Measurements from ENCODE around the gene ZDHHC20.

ZDHHC20 gene

DNA sequence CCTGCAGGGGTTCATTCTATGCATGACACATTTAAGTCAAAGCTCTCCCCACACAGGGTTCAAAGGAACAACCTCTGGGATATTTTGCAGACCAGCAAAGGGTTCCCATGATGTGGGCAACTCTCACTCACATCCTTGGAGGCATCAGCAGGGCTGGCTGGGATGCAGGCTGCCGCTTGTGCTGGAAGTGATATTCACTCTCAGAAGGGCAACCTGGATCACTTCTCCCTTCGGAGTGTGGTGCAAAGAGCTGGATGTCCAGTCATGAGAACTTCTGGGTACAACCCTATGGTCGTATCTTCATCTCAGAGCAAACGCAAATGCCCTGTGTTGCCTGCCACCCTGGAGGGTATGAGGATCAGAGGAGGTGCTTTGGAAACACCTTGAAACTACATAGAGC lies 98.6 kb downstream of the ZDHHC20 start:
- DNase-seq, result no peak

DNA sequence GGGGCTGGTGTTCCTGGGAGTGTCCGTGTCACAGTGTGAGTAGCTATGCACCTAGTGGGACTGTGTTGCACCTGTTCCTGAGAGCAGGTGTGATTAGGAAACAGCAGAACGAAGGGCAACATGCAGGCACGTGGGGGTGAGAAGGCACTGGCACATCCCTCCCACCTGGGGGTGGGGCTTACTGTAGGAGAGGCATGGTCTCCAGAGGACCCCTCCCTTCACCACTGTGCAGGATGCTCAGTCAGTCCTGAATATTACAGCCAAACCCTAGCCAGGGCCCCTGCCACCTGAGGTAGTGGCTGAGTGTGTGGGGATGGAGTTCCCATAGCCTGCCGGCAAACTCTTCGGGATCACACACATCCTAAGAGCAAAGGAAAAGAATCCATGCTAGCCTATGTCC lies 99.2 kb downstream of the ZDHHC20 start:
- DNase-seq, result no peak

DNA sequence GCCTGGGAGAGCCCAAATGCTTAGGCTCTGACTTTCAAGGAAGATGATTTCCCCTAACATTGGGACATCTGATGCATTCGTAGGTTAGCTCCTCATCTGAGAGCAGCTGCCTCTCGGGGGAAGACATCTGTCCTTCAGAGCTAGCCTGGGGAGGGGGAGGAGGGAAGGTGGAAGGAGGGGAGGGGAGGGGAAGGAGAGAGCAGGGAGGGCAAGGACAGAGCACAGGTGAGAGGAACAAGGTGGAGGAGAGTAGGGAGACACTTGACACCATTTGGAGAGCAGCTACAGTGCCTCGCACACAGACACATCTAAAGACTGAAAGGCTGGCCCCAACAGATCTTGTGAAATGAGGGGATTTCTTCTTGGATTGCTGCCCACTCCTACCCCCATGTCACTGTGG lies 103.8 kb downstream of the ZDHHC20 start:
- no peak for DNase-seq

DNA sequence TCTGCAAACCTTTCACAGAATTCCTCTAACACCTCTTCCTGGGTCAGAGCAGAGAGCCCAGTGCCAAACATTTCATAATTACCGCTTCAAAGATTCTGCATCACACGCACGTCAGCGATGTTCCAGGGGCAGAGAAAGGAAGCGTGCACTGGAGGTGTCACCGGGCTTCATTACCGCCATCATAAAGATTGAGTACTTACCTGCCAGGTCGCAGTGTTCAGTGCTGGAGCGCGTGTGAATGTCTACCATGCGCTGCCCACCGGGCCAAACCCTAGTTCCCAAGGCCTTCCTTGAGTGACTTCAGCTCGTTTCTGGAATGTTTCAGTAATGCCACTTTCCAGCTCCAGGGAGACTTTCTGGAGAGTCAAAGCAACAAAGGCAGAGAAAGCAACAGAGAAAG lies 104.4 kb downstream of the ZDHHC20 start:
- DNase-seq, result no peak

DNA sequence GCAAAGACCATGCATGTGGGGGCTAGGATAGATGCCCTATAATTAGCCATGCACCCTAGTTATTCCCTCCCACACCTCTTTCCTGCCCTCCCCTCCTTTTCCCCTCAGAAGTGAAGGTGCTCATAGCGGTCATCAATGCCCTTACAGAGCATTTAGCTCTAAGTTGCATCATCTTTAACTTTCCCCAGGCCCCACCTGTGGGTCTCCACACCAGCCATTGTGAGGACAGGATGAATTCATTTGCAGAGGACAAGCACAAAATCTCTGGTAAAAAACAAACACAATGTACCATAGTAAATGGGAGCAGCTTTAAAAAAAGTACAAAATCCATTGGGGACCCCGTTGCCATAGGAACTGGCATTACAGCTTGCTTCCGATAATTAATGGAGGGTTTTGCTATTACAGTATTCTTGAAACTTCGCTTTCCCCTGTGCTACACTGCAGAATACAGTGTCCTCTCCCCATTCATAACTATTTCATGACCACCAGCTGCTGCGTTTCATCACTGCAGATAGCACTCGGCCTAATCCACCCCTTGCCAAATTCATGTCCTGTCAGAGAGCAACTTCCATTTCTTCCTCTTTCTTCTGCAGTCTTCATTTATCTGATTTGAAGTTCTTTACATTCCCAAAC lies 110.5 kb downstream of the ZDHHC20 start:
- DNase-seq, result no peak

DNA sequence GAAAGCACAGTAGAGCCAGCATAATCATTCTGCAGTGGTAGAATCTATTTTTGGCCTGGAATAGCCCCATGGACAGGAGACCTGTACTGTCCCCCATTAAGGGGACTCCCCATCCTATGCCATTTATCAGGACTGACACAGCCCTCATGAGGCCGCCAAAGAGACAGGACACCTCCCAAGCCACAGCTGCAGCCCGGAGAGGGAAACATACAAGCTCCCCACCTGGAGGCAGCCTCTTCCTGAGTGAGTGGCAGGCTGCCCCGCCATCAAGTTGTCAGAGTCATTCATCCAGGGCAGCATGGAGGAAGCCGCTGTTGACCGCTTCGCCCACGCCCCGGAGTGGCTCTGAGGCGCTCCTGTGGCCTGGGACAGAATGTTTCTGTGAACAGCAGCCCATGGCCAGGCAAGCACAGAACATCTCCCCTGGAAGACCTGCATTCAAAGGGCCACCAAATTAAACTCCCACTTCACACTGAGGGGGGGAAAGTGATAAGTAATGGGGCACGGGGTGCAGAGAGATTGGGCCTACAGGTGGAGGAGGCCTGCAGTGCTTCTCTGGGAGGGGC lies 111.3 kb downstream of the ZDHHC20 start:
- no peak for DNase-seq

DNA sequence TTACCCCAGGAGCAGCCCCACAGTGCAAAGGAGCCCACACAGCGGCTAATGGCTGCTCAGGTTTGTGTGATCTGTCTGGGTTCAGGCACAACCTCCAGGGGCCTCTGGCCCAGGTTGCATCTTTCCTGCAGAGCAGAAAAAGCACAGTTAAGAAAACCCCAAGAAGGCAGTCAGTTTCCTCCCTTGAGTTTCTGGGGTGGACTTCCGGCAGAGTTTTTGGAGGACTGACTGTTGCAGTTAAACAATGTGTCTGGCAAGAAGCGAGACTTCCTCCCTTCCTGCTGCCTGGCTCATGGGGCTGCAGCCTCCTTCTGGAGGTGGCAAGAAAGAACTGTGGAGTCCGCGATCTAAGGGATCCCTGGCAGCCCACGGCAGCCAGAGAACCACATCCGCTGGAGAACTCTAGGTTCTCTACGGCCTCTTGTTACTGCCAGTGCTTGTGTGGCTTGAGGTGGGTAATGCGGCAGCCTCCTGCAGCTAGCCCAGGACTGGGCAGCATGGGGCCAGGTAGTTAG lies 114.4 kb downstream of the ZDHHC20 start:
- DNase-seq, result no peak

DNA sequence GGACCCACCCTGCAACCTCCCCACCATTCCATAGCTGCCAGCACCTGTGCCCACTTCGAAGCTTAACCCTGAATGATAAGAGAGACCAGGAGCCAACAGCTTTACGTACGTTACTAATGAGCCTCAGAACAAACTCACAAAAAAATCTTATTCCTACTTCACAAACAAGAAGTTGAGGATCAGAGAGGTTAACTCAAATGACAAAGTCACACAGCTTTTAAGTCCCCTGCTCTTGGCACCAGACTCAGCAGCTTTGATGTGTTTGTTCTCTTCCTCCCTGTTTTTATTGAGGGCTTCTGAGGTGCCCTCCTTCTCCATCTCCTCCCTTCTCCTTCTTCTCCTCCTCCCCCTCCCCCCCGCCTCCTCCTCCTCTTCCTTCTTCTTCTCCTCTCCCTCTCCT lies 115.4 kb downstream of the ZDHHC20 start:
- DNase-seq, result no peak

DNA sequence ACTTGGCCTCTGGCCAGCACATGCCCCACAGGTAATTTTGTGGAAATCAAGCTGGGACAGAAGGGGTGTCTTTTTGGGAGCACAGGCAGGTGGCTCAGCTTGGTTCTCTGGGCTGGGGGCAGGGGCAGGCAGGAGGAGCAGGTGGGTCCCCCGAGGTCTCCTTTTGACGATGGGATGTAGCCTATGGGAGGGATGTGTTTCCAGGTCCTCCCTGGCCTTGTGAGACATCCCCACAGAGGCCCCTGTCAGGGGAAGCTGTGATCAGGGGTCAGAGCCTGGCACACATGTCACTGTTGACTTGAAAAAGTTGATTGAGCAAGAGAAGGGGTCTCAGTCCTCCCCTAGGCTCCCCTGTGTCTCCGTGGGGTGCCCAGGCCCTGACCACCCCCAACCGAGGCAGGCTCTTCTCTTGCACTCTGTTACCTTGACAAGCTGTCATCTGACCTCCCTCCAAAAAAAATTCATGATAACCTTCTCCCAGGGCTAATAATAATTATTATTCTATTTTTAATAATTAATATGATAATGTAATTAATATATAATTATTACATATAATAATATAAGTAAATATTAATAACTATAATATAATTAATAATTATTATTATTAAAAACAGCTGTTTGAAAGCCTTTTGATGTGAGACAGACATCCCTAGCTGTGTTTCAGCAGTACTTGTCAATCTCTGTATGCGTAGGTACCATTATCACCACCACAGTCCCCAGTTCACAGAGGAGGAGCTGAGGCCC lies 116.2 kb downstream of the ZDHHC20 start:
- no peak for DNase-seq

DNA sequence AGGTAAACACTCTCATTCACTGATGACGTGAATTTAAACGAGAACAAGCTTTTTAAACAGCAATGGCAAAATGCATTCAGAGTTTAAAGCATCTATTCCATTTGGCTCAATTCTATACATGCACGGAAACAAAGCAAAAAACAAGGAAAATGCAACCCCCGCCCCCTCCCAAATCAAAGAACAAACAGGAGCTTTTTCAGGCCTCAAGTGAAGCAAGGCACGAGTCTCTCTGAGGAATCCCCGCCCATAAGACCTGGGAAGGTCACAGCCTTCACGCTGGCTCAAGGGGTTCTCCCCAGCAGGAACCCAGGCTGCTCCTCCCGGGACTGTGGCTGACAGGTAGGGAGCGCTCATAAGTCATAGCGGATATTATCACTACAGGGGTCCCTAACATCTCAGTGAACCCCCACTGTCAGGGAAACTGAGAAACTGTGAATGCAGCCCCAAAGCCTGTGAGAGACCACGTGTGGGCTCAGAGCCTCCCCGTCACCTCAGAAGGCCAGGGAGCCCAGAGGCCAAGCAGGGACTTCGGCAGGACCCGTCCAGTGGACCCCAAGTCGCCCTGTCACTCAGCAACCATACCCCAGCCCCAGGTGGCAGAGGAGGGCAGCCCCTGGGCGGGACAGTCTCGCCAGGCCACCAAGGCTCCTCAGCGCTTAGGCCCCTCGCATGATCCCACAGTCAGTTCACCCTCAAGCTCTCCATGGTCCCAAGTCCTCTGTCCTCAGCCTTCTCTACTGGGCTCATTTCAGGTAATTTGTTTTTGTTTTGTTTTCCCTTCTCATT lies 117.3 kb downstream of the ZDHHC20 start:
- DNase-seq, result no peak

DNA sequence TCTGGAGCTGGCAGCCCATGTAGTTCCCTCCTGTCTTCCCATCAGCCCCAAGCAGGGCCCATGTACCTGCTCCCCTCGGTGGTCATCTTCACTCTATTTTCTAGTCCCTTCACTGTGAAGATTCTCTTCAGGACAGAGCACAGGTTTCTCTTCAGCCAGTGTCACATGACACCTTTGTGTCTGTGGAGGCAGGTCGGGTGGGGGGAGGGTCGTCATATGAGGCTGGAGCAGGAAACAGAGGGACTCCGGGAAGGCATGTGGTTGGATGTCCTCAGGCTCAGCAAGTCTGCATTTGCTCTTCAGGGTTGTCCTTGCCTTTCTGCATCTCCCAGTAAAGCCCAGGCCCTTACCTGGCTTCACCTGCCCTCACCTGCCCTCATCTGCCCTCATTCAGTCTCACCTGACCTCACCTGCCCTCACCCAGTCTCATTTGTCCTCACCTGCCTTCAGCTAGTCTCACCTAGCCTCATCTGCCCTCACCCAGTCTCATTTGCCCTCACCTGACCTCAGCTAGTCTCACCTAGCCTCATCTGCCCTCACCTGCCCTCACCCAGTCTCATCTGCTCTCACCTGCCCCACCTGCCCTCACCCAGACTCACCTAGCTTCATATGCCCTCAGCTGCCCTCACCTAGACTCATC lies 120.3 kb downstream of the ZDHHC20 start:
- peak; percentile 91 for DNase-seq

DNA sequence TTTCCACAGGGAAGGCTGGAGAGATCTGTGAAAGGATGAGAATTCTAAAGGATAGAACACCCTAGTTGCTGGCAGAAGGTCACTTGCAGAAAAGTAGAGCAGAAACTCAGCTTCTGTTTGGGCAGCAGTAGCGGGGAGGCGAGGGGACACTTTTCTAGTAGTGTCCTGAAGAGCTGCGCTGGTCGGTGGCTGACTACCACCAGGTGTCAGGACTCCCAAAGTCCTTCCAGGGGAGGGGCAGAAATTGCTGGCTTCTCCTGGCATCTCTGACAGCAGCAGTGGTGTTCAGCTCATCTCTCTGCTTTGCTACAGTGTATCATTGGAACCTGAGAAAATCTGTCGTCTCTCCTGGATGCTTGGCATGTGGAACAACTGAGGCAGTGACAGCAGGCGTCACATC lies 120.9 kb downstream of the ZDHHC20 start:
- no peak for DNase-seq

DNA sequence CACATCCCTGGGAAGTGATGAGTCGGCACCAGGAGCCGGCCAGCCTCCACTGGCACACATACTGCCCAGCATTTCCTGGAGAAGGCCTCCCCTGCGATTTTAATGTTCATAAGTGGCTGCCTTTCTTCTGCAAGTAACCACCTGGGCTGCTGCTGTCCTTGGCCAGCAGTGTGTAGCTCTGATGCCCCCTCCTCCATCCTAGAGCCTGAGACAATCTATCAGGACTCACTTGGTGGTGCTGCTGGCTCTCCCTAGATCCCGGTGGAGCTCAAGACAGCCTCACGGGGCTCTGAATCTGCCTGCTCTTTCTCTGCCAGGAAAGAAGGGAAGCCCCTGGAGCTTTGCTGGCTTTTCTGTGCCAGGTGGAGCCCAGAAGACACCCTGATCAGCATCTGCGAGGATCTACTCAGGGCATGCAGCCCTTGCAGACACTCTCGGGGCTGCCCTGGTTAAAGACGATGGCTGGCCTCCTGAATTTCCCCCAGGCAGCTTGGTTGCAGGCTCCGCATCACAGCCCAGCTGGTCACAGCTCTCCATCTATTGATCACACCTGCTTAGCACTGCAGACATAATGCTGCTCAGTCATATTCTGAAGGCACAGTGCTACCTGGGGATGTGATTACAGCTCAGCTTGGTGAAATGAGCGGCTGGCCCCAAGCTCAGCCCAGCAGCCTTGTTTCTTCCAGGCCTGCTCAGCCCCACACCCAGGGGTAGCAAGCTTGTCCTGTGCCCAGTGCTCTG lies 122.3 kb downstream of the ZDHHC20 start:
- DNase-seq, result peak; percentile 38

DNA sequence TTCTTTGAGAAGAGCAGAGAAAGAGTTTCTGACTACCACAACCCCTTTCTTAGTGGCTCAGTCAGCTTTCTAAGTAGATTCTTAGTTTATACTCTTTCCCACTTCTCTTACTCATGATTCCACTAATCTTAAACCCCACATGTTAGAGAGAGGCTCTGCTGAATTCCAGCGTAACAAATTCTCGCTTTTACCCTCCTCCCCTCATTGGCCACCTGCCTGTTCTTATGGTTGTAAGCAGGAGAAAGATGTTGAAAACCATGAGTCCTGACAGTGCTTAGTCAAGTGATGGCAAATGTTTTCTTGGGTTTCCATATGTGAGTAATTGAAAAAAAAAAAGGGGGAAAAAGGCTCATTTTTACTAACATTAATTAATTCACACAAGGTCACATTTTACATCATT lies 125.9 kb downstream of the ZDHHC20 start:
- no peak for DNase-seq

DNA sequence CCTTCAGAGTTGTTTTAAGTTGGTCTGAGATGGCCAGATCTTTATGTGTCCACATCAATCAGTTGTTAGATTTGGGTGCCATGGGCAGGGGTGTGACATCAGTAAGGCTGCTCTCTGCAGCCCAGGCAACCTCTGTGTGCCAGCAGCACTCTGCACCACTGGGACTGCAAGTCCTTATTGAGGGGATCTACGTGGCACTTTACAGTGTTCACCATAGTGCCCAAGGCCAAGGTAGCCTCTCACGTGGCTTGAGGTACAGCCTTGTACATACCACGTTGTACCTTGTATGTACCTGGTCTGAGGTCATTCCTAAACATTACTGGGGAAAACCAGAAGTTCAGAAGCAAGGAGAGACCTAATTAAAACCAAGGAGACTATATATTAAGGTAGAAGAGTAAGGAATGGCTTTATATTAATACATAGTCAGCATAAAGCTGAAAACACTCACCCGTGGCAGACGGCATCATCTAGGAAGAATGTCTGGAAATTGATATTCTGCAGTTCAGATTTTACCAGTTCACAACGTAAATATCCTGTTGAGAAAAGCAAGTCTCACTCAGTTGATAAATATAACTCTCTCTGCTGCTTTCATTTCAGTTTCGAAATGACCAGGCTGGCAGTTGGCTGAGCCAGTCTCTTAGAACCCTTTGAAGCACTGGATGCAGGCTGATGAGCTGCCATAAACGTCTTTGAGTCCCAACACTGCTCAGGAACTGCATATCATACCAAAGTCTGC lies 128.8 kb downstream of the ZDHHC20 start:
- no peak for DNase-seq

DNA sequence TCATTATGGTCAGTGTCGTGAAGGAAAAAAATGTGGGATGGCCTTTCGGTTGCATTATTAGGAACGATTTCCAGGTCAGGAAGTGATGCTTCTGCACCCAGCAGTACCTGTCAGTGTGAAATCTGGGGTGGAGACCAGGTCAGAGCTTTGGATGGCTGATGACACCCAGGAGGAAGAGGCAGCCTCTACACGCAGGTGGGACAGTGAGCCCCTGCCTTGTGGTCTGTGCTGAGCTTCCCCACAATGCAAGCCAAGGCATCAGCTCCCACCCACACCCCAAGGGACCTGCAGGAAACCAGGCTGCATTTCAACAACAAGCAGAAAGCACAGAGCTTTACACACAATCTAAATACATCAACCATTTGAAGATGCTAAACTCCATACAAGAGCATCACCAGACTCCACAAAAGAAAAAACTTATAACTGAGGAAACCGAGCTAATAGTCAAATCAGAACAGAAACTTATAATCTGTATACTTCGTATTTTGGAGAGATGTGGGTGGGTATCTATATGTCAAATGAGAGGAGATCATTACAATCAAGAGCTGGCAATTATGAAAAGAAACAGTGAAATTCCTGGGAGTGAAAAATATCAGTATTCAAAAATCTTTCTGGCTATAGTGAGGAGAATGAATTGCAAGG lies 130.1 kb downstream of the ZDHHC20 start:
- DNase-seq, result no peak

DNA sequence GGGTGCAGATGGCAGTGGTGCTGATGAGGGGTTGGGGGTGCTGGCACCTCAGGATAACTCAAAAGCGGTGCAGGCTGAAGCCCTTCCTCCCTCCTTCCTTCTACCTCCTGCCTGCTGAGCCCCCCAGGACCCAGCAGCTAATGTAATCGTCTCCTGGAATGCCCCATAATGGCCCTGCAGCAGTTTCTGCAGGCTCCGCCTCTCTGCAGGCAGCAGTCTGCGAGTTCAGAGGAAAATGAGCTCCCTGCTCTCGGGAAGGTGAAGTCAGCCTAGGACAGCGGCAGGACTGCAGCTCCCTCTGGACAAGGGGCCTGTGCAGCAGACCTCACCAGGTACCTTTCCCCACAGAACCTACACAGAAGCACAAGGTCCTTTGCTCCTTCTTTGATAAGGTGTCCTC lies 130.9 kb downstream of the ZDHHC20 start:
- no peak for DNase-seq

DNA sequence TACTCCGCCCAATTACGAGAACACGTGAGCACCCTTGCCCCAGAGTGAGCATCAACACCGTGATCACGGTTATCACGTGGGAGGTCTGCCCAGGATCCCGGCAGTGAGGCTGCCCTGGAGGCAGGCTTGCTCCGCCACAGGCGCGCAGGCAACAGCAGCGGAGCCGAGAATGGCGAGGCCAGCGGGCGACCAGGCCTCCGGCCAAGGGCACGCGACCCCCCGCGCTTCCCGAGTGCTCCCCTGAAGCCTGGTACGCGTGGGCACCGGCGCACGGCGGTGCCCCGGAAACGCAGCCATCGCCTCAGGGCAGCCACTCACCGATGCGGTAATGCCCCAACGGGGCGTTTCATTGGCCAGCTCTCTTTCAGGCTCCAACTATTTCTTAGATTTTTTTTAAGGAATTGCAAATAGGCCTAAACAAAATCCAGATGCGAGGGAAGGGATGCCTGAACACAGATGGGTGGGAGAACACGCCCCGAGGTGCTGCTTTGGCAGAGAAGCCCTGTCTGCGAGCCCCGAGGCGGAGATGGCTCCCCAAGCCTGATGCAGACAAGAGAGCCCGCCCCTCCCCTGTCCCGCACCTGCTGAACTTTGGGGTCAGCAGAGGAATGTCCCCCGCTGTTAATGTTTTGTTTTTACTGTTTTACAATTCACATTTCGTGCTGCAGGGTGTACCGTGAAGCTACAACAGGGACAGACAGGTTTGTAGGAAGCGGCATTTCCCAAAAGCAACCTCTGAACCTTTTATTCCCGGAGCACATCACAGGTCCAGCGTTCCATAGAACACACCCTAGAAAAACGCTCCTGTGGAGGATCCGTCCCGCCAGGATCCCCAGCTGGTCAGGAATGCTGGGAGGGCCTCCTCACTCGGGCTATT lies 132.7 kb downstream of the ZDHHC20 start:
- DNase-seq, result no peak

DNA sequence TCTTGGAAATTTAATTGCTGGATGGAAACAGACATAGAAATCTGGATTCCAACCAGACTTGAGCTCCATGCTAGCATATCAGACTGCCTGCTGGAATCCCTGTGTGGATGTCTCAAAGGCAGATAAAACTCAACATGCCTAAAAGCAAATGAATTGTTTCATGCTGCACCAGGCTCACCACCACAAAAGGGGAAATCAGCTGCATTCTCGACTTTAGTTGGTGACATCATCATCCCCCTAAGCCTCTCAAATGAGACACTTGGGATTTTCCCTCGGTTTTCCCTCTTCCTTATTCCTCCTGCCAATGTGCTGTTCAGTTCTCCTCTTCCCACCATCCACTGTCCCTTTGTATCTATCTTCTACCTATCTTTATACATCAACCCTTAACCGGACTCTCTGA lies 134.3 kb downstream of the ZDHHC20 start:
- no peak for DNase-seq

DNA sequence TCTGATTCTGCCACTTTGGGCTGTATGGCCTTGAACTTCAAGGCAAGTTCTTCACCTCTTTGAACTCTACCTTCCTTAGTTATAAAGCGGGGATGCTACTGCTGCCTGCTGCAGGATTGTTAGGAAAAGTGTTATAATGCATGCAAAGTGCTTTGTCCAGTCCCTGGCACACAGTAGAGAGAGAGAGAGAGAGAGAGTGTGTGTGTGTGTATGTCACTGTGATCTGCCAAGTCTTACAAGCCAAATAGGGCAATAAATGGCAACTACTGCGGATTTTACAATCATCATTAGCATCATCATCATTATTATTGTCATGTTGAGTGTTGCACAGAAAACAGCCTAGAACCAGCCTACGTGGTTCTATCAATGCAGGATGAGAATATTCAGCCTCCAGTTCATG lies 136.1 kb downstream of the ZDHHC20 start:
- no peak for DNase-seq
